GM21786 (cell line): ENCODE measurements around the gene C17orf114.

Experiments used
- ATAC-seq: cut with Tn5 transposase; IDR thresholded peaks from one replicate; pipeline ENCODE4 v1.9.1; 2021; ENCODE audit not compliant: unreplicated experiment

The C17orf114 gene

GRCh38 chr17:4788159-4788806, 13.8 kb downstream of the C17orf114 start:
- no peak for ATAC-seq

GRCh38 chr17:4786516-4786915, 15.6 kb downstream of the C17orf114 start:
- ATAC-seq = no peak

GRCh38 chr17:4786106-4786511, 16.0 kb downstream of the C17orf114 start, which contains the start of gene VMO1:
TSS of gene VMO1 (minus strand) at chr17:4786364. CDS start at chr17:4786352, 12 bp downstream.
- ATAC-seq = no peak

- ATAC-seq = no peak
Observed at GRCh38 chr17:4785311-4786105, 16.6 kb downstream of the C17orf114 start.

GRCh38 chr17:4782652-4783051, 19.5 kb downstream of the C17orf114 start:
- no peak for ATAC-seq

- no peak for ATAC-seq
Observed at GRCh38 chr17:4780325-4780955, 21.7 kb downstream of the C17orf114 start.

- ATAC-seq = no peak
Observed at GRCh38 chr17:4777969-4778760, 24.0 kb downstream of the C17orf114 start.

- no peak for ATAC-seq
Observed at GRCh38 chr17:4772235-4772613, 29.9 kb downstream of the C17orf114 start.

- ATAC-seq = no peak
Observed at GRCh38 chr17:4771519-4772234, 30.5 kb downstream of the C17orf114 start, which contains the start of gene TM4SF5. TSS of gene TM4SF5 (plus strand) at chr17:4771886. CDS start at chr17:4771923, 37 bp downstream.

GRCh38 chr17:4769628-4770027, 32.5 kb downstream of the C17orf114 start:
- no peak for ATAC-seq

- ATAC-seq = no peak
Observed at GRCh38 chr17:4768298-4768697, 33.8 kb downstream of the C17orf114 start.

GRCh38 chr17:4766723-4767122, 35.4 kb downstream of the C17orf114 start:
- no peak for ATAC-seq

GRCh38 chr17:4766201-4766600, 35.9 kb downstream of the C17orf114 start:
- no peak for ATAC-seq

- no peak for ATAC-seq
Observed at GRCh38 chr17:4764595-4764994, 37.5 kb downstream of the C17orf114 start.

GRCh38 chr17:4759776-4760236, 42.3 kb downstream of the C17orf114 start:
- ATAC-seq = no peak

GRCh38 chr17:4753392-4753791, 48.7 kb downstream of the C17orf114 start:
- no peak for ATAC-seq

GRCh38 chr17:4751932-4752331, 50.2 kb downstream of the C17orf114 start:
- no peak for ATAC-seq
